HG02870 (cell line): ENCODE measurements around the gene ANXA2.

Source experiments
- ATAC-seq: cut with Tn5 transposase; IDR thresholded peaks from one replicate; pipeline ENCODE4 v1.9.1; 2021; ENCODE audit warnings: mild to moderate bottlenecking, moderate library complexity; ENCODE audit not compliant: unreplicated experiment

The ANXA2 gene

GRCh38 chr15:60313906-60314305, 83.9 kb downstream of the ANXA2 start:
- ATAC-seq = no peak

- no peak for ATAC-seq
Observed at GRCh38 chr15:60307034-60307433, 90.8 kb downstream of the ANXA2 start.

- no peak for ATAC-seq
Observed at GRCh38 chr15:60301024-60301423, 96.8 kb downstream of the ANXA2 start.

GRCh38 chr15:60299452-60300047, 98.2 kb downstream of the ANXA2 start:
- ATAC-seq = no peak
